Measurements from ENCODE around the gene SHD.
A peak's percentile ranks its signal among the peaks of the same experiment; 100 is the strongest.
"Not testable (repeated sequence)": the region's sequence is repeated elsewhere in the genome, so short reads cannot be mapped to it uniquely, and the experiment has no call there.

The SHD gene

GRCh38 chr19:4267901-4268815, 10.9 kb upstream of the SHD start:
- no peak for DNase-seq

DNA sequence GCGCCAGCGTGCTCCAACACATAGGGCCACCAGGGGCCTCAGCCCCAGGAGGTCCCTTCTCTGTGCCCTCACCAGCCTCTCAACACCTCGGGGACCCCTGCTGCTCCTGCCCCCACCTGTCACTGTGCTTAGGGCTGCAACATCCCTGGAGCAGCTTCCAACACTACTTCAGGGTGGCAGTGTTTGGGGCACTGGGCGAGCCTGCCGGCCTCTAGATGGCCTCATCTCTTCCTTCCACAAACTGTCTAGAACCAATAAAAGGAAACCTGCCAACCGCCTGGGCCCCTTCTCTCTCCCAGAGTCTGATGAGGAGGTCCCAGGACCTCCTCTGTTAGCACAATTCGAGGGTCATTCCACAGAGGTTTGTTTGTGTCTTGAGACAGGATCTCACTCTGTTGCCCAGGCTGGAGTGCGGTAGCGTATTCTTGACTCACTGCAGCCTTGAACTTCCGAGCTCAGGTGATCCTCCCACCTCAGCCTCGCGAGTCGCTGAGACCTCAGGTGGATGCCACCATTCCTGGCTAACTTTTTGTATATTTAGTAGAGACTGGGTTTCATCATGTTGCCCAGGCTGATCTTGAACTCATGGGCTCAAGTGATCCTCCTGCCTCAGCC, 10.1 kb upstream of the SHD start:
- no peak for DNase-seq

- DNase-seq: no peak
Observed at GRCh38 chr19:4272894-4273293, 6.2 kb upstream of the SHD start.

DNA sequence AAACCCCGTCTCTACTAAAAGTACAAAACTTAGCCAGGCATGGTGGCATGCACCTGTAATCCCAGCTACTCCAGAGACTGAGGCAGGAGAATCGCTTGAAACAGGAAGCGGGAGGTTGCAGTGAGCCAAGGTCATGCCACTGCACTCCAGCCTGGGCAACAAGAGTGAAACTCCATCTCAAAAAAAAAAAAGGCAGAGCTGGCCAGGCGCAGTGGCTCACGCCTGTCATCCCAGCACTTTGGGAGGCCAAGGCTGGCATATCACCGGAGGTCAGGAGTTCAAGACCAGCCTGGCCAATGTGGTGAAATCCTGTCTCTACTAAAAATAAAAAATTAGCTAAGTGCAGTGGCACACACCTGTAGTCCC, 4.8 kb upstream of the SHD start:
- not testable (repeated sequence) for DNase-seq

- DNase-seq: peak; percentile 5
Observed at GRCh38 chr19:4277191-4277696, 1.8 kb upstream of the SHD start.

DNA sequence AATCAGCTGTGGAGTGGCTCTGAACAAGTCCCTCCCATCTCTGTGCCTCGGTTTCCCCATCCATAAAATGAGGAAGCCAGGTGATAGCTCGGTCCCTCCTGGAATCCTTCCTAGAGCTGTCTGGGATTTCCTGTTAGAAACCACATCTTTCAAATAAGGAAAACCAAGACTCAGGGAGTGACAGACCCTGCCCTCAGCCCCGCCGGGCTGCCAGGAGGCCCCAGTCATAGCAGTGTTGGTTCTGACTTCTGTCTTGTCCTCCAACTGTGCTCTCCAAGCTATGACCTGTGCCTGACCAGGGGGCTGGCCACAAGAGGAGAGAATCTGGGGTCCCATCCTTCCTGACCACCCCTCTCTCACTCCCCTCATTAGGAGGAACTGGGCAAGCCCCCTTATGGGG, 1.1 kb upstream of the SHD start:
- DNase-seq: no peak

DNA sequence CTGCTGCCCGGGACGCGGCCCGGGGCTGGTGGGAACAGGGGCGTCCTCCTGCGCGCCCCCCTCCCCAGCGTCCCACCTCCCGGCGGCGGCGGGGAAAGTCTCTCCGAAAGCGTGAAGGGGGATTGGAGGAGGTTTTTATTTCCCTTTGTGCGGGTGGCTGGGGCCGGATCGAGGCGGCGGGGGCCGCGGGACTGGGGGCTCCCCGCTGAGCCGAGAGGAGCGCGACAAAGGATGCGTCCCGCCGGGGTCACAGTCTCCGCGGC, 132 bp downstream of the SHD start:
- no peak for DNase-seq

- no peak for DNase-seq
Observed at GRCh38 chr19:4279530-4280422, 710 bp downstream of the SHD start.

GRCh38 chr19:4284176-4284958, 5.3 kb downstream of the SHD start:
- no peak for DNase-seq

DNA sequence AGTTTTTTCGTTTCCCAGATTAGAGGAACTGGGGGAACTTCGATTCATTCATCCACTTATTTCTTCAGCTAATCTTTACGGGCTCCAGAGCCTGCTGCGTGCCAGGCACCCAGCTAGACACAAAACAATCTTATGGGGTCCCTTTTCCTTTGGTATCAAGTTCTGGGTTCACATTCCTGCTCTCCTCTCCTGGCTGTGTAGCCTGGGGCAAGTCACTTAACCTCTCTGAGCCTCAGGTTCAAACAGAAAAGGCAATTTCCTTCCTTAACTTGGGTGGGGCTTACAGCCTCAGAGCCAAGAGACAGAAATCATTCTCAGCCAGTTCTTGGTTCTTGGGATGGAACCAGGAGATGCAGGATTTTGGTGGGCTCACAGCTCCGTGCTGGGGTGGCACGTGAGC, 5.9 kb downstream of the SHD start:
- DNase-seq: no peak

GRCh38 chr19:4286141-4286540, 7.1 kb downstream of the SHD start:
- DNase-seq: not testable (repeated sequence)

- no peak for DNase-seq
Observed at GRCh38 chr19:4288091-4288777, 9.2 kb downstream of the SHD start.

GRCh38 chr19:4291184-4291732, 12.2 kb downstream of the SHD start:
- DNase-seq: no peak

GRCh38 chr19:4292515-4292914, 13.4 kb downstream of the SHD start:
- DNase-seq: no peak

GRCh38 chr19:4294389-4294788, 15.3 kb downstream of the SHD start:
- no peak for DNase-seq

- DNase-seq: no peak
Observed at GRCh38 chr19:4295972-4296771, 17.1 kb downstream of the SHD start.

DNA sequence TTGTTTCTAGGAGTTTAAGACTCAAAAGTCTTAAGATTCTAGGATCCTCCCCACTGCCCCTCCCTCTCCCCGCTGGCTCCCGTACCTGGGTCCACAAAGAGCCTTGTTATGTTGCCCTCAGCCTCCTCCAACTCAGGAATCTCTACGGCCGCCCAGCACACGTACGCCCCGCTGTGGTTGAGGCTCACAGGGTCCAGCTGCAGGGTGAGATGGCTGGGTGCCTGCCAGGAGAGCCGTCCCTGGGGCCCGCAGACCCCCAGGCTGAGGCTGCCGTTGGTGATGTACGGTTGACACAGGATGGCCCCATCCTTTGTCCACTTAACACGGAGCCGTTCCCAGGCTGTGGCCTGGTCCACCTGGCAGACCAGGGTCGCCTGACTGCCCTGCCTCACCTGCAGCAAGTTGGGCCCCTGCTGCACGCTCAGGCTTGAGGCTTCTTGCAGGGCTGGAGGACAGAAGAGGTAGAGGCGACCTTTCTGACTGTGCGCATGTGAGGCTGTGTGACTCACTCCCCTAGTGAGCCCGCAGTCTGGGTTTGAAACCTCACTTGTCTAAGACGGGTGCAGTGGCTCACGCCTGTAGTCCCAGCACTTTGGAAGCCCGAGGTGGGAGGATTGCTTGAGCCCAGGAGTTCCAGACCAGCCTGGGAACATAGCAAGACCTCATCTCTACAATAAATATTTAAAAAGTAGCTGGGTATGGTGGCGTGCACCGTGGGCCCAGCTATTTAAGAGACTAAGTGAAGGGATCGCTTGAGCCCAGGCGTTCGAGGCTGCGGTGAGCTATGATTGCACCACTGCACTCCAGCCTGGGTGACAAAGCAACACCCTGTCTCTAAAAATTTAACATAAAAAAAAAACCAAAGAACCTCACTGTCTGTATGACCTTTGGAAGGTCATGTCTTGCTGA, 19.1 kb downstream of the SHD start:
- no peak for DNase-seq

GRCh38 chr19:4298810-4299550, 19.9 kb downstream of the SHD start:
- no peak for DNase-seq

DNA sequence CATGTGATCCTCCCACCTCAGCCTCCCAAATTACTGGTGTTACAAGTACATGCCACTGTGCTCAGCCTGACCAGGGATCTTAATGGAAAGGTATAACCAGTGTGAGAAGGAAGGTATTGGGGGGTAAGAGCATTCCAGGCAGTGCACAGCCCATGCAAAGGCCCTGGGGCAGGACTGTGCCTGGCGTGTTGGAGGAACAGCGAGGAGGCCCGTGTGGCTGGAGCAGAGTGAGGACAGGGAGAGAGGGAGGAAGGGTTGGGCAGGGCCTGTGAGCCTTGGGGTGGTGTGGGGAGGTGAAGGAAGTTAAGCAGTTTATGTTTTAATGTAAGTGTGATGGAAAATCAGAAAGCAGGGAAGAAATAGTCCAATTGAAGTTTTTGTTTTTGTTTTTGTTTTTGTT, 21.5 kb downstream of the SHD start:
- DNase-seq: no peak
